SK-N-DZ (cell line): ENCODE data around the gene BEAN1.

ENCODE experiments used
- DNase-seq: peaks from one replicate; pipeline ENCODE4 v3.0.0-alpha.2; 2015; ENCODE audit warnings: low spot score

The BEAN1 gene

DNA sequence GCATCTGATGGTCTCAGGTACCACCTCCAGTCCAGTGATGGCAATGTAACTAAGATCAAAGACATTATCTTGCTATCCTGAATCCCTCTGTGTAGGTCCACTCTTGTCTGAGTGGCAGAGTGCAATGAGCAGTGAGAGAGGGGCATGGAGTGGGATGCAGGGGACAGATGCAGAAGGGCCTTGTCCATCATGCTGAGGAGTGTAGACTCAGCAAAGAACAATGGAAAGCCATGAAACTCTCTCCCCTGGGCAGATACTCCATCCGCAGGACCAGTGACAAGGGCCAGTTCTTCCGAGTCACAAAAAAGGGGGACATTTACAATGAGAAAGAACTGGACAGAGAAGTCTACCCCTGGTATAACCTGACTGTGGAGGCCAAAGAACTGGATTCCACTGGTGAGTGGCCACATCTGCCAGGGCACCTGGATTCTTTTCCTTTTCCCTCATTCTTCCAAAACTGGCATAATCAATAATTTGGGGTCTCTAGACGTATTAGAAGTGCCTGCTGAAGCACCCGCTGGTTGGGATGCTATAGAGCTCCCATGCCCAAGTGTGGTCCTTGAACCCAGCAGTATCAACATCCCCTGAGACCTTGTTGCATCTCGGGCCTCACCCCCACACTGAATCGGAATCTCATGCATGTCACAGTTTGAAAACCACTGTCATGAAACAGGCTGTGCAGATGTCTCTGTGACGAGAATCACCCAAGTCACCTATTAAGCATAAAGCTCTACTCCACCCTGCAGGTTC is 31.1 kb upstream of the BEAN1 start:
- DNase-seq: no peak

DNA sequence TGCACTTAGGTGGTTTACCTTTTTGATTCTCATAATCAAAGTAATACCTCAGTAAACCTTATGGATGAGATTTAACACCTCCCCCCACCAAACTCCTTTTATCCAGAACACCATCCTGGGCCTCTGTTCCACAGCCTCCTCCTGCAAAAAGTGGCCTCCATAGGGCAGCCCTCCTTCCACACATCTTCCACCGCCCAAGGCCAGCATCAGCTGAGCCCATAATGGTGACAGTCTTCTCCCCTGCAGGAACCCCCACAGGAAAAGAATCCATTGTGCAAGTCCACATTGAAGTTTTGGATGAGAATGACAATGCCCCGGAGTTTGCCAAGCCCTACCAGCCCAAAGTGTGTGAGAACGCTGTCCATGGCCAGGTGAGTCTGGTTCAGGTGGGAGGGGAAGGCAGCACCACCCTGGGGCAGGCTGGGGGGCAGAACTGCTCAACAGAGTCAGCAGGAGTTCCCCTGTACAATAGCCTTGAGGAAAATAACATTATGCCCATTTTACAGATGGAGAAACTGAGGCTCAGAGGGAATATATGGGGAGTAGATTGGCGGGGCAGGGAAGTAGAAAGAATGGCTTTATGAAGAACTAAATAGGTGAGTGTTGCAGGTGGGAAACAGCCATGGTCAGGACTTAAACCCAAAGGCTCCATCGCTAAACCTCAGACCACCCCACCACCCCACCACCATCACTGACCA is 29.2 kb upstream of the BEAN1 start:
- no peak for DNase-seq

DNA sequence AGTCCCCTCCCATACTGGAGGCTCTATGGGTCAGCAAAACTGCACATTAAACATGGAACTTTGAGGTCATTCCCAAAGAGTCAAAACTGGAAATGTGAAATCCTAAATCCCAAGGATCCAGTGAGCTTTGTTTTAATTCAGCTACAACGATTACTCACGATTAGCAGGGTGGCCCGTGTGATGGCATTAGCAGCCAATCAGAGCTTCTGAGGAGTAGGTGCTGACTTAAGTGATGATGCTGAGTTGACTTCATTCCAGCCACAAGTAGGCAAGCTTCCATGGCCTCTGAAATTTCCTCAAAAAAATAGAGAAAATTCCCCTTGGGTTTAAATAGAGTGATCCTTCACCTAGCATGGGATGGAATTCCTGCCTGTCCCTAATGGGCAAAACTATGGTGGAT is 28.1 kb upstream of the BEAN1 start:
- no peak for DNase-seq

DNA sequence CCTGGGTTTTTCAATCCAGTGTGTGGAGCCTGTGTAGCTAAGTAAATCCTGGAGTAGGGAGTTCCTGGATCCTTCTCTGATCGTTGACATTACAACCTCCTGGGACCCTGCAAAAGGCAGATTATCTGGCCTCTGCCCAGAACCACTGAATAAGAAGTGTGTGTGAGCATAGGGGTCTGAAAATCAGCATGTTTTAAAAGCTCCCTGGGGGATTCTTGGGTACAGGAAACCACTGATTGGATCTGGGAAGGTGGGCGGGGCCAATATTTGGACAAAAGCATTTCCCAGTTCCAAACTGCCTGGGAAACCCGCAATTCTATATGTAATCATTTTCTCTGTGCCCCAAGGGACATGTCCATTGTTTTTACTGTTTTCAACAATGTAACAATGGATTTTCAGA is 27.2 kb upstream of the BEAN1 start:
- no peak for DNase-seq

DNA sequence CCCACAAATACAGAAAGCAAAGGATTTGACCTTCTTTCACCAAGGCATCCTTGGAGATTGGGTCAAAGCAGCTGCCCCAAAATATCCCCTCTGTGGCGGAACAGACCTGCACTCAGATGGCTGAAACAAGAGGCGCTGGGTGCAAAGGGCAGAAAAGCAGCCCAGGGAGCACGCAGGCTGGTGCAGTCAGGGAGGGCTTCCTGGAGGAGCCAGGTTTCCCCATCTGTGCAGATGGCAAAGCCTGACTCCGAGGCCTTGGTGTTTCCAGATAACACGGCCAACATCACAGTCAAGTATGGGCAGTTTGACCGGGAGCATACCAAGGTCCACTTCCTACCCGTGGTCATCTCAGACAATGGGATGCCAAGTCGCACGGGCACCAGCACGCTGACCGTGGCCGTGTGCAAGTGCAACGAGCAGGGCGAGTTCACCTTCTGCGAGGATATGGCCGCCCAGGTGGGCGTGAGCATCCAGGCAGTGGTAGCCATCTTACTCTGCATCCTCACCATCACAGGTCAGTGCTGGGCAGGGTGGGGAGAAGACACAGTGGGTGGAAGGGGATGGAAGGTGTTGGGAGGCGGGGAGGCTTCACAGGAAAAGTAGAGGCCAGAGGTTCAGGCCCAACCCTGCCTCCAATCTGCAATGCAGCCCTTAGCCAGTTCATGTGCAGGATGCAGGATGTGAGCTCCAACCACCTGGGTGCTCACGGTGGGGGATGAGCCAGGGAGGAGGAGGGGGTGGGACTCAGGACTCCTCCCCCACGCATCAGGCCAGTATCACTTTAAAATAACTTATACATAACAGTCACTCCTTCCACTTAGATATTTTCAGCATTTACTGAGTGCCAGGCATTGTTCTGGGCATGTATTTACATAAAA is 26.4 kb upstream of the BEAN1 start:
- DNase-seq: no peak

DNA sequence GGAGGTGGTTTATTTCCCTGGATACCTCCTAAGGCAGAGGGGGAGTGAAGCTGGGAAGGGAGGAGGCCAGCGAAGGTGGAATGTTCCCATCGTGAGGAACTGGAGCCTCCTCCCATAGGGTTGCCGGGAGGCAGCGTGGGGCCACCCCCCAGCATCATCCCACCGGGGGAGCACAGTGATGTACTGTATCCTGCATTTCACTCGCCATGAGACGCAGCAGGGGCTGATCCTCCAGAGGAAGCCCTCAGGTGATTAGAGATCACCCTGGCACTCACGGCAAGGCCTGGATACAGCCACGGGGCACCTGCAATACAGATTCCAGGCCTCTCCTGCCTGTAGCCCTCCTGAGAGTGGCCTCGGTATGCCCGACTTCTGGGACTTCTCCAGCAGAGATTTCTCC is 25.5 kb upstream of the BEAN1 start:
- DNase-seq: no peak

DNA sequence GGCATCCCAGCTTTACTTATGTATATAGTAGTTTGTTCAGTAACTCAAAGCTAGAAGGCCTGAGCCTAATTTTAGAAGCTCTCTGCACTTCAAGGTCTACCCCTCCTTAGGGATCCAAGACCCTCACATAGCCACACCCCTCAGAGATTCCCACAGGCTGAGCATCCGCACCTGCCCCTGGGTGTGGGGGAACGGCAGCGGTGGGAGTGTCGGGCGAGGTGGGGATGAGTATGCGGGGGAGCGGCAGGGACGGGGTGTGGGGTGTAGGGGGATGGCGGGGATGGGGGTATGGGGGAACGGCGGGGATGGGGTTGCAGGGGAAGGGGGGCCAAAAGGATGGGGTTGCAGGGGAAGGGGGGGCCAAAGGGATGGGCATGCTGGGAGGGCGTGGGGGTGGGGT is 24.9 kb upstream of the BEAN1 start:
- DNase-seq: no peak

DNA sequence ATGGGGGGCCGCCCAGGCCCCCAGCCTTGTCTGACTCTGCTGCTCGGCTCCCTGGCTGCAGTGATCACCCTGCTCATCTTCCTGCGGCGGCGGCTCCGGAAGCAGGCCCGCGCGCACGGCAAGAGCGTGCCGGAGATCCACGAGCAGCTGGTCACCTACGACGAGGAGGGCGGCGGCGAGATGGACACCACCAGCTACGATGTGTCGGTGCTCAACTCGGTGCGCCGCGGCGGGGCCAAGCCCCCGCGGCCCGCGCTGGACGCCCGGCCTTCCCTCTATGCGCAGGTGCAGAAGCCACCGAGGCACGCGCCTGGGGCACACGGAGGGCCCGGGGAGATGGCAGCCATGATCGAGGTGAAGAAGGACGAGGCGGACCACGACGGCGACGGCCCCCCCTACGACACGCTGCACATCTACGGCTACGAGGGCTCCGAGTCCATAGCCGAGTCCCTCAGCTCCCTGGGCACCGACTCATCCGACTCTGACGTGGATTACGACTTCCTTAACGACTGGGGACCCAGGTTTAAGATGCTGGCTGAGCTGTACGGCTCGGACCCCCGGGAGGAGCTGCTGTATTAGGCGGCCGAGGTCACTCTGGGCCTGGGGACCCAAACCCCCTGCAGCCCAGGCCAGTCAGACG is 24.4 kb upstream of the BEAN1 start:
- DNase-seq: no peak

DNA sequence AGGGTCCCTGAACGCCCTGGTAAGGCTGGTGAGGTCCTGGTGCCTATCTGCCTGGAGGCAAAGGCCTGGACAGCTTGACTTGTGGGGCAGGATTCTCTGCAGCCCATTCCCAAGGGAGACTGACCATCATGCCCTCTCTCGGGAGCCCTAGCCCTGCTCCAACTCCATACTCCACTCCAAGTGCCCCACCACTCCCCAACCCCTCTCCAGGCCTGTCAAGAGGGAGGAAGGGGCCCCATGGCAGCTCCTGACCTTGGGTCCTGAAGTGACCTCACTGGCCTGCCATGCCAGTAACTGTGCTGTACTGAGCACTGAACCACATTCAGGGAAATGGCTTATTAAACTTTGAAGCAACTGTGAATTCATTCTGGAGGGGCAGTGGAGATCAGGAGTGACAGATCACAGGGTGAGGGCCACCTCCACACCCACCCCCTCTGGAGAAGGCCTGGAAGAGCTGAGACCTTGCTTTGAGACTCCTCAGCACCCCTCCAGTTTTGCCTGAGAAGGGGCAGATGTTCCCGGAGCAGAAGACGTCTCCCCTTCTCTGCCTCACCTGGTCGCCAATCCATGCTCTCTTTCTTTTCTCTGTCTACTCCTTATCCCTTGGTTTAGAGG is 23.5 kb upstream of the BEAN1 start:
- DNase-seq: no peak

DNA sequence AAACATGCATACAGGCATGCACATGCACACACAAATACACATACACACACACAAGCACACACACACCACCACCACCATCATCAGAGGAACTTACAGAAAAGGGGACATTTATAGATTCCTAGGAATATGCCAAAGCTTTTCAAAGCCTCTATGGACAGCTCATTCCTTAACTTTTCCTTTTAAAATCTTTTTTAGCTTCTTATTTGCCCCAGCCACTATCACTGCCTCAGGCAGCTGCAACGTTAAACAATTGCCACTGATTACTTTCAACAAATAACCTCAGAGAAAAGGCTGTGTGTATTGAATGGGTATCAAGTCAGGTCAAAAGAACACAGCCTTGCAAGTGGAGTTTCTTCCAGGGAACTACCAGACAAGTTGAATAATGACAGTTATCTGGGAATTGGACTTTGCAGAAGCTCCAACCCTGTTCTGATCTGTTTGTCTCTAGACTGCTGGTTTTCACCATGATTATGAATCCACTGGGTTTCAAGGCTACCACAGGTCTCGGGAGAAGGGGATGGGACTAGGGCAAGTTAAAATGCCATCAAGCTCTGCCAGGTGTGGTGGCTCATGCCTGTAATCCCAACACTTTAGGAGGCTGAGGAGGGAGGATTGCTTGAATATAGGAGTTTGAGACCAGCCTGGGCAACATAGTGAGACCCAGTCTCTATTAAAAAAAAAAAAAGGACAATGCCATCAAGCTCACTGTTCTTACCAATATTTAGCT is 21.9 kb upstream of the BEAN1 start:
- DNase-seq: no peak

DNA sequence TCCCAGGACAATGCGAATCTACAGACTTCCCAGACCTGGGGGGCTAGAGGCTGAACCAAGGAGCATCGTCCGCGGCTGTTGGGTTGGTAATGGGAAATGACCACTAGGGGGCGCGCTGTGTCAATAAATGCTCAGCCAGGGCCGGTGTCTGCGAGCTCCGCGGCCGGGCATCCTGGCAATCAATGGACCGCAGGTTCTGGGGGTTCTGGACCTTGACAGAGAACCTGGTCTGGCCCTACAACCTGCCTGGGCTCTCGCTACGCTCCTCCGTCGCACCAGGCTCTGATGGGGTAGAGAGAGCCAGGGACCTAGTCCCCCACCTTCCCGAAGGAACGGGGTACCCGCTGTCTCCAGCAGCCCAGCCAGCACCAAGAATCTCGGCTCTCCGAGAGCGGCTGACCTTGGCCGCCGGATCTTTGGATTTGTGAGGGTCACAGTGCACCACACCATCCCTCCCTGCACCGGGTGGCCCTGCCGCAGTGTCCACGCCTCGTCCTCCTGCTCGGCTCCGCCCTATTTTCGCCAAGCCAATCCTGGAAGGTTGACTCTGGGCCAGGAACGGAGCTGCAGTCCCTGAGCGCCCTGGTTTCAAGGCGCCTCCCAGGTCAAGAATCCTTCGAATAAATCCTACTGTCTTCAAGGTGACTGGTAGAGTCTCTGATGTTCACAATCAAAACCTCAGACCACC is 20.4 kb upstream of the BEAN1 start:
- DNase-seq: peak; percentile 64

DNA sequence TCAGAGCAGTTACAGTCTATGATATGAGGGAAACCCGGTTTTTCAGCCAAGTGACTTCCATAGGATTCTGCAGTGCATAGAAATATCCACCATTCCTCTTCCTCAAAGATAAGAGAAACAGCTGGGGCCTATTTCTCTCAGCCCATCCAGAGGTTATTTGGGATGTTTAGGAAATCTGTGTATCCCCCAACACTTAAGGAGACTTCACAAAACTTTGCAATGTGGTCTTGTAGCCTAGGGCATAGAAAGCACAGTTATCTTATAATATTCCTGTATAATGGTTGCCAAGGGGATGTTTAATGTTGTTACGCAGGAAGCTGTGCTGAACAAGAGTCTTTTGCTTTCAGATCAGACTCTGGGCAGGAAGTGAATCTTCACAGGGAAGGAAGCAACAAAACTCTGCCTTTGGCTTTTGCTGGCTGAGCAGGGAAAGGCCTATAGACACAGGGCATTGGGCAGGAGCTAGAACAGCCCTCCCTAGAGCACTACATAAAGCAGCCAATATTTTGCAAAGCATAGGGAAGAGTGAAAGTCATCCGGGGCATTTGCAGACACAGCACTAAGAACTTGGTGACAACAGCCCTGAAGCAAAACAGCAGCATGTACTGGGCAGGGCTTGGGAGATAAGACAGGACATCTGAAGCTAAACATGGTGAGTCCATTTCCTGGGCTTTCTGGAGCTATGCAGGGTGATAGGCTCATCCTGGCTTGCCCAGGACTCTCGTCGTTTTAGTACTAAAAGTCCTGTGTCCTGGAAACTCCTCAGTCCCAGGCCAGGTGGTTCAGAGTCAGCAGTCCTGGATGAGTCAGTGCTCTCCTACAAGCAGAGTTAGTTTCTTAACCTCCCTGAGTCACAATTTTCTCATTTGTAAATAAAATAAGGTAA is 18.7 kb upstream of the BEAN1 start:
- DNase-seq: no peak

DNA sequence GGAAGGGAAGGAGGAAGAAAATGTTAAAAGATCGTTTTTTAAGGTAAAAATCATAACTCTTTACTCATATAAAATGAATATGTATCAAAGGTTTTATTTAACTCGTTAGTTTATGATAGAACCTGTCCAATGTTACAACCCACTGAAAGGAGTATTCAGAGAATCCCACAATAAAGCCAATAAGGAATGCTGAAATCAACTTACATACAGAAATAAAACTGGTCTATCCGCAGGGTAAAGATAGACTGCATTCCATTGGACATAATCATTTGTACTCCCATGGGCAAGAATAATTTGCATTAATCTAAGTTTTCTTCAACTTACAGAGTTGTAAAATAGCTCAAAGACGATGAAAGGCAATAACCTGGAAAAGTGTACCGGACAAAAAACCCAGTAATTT is 17.9 kb upstream of the BEAN1 start:
- DNase-seq: no peak

DNA sequence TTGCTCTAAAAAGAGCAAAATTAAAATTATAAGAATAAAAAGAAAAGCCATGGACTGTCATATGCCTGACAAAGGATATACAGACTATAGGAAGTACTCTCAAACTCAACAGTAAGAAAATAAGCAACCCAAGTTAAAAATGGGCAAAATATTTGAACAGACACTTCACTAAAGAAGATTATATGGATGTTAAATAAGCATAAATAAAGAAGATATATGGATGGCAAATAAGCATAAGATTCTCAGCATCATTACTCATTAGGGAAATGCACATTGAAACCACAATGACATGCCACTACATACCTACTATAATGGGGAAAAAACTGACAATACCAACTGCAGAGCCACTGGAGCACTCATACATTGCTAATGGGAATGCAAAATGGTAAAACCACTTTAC is 14.9 kb upstream of the BEAN1 start:
- DNase-seq: no peak

DNA sequence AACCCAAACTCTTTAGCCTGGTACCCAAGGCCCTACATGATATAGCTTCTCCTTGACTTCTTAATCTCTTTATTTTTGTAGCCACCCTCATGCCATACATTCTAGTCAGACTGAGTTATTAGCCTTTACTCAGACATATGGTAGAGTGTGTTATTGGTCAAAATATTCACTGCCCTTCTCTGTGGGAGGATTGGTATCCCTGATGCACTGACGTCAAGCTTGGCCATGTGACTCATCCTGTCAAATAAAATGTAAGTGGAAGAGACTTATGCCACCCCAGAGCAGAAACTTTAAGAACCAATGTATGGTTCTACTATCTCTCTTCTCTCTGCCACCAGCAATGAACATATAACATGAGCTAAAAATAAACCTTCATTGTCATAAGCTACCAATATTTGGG is 12.2 kb upstream of the BEAN1 start:
- no peak for DNase-seq

DNA sequence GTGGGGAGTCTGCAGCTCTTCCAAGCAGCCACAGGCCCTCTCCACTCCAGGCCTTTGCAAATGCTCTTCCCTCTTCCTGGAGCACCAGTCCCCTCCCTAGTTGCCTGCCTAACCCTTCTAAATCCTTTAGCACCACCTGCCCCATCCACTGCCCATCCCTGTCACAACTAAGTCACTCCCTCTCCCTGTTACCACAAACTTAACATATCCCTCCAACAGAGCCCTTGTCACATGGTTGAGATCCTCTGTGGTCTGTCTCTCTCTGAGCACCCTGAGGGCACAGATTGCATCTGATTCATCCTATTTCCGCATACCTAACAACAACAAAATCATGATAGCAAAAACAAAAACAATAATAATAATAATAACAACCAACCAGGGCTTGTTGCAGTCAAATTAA is 11.0 kb upstream of the BEAN1 start:
- no peak for DNase-seq

DNA sequence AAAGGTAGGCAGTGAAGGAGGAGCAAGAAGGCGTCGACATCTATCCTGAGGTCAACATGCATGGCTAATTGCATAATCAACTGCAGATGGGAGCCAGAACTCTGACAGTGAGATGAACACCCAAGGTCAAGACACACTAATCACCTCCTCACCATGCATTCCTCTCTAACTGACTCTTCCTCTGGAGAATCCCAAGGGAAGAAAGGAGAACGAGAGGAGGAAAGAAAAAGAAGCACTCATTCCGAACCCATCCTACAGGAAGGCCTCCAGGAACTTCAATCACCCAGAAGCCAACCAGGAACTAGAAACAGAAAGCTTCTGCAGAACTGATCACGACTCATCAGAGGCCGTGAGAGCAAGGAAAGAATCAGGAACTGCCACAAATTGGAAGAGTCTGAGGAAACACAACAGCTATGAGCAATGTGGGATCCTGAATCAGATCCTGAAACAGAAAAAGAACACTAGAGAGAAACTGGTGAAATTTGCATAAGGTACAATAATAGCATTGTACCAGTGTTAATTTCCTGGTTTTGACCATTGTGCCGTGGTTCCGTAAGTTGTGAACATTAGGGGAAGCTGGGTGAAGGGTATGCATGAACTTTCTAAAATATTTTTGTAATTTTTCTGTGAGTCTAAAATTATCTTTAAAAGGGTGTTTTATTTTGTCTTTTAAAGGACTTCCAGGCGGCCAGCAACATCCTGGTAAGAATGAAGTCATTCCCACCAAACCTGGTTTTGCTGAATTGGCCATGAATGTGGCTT is 10.0 kb upstream of the BEAN1 start:
- DNase-seq: no peak

DNA sequence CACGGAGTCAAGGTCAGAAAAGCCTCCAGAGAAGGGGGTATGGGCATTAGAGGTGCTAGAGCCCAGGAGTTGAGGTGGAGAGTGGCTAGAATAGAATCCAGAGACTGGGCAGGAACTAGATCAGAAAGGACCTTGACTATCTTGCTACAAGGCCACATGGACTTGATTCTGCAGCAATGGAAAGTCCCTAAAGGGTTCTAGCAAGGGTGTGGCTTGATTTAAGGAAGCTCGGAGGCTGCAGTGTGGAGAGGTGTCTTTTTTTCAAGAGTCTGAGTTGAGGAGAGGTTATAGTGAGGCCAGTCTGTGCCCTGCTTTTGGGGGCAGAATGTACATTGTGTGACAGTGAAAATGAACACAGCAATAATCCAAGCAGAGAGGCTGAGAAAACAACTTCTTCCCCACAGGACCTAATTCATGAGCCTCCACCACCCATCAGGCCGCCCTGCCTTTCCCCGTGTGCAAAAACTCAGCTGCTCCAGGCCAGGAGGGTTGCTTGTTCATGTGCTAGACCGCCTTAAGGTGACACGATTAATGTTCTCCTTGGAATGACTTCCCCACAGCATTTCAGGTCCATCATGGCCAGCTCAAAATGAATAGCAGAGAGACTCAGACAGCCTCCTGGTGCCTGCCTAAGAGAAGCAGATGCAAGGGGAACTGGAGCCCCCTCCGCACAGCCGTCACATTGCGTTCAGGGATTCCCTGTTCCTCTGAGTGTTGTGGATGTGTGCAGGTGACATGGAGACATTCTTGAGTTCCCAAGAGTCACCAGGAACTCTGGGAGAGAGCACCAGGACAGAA is 8.7 kb upstream of the BEAN1 start:
- no peak for DNase-seq
